T-cell (primary cell): ENCODE measurements around the gene EBNA1BP2. TPM values are rescaled to one million over a fixed set of nuclear protein-coding genes. Genes with fewer than 3 reads are reported as not detected.

Source experiments
- ATAC-seq, 4 experiments: fragments of 200-7000 bp in 3 of 4; fragments of 150-1000 bp in 1 of 4; cut with Tn5 transposase; replicated peaks in 1 of 4; 1 replicate in 3 of 4; 2 replicates in 1 of 4; pipeline ENCODE4 v1.10.0; 2021; ENCODE audit warnings: moderate library complexity in 3 of 4, mild to moderate bottlenecking in 2 of 4, moderate number of reproducible peaks in 1 of 4
- CTCF ChIA-PET, 2 donors: fragments of 300-600 bp; sonication (Branson Sonifier 250); formaldehyde crosslinking; loops; one replicate each; lab custom pipeline; 2022; ENCODE audit warnings: antibody characterized with exemption in 2 of 2; lab: Charles Lee
- POLR2A ChIA-PET, 2 donors: fragments of 300-600 bp; sonication (Branson Sonifier 250); formaldehyde crosslinking; loops; one replicate each; lab custom pipeline; 2022; ENCODE audit warnings: antibody characterized with exemption in 2 of 2; lab: Charles Lee
- DNase-seq, 35 experiments: peaks; one replicate each; pipeline versions ENCODE4 v3.0.0 to v3.0.0-alpha.2; 2013 to 2023
- H3K27ac ChIP-seq: one replicate; pipeline ENCODE4 v1.5.1; 2013; ENCODE audit warnings: low read length
- H3K27me3 ChIP-seq, 2 experiments: replicated peaks in 1 of 2; 1 replicate in 1 of 2; 2 replicates in 1 of 2; pipeline versions ENCODE4 v1.6.1 to v1.7.0; 2013; ENCODE audit warnings: low read length in 1 of 2, mixed read lengths in 1 of 2; ENCODE audit not compliant: control insufficient read depth in 2 of 2, insufficient read depth in 2 of 2; ENCODE audit errors: extremely low read depth in 1 of 2
- H3K36me3 ChIP-seq, 2 donors: 1 replicate in 1 of 2; 2 replicates in 1 of 2; pipeline versions ENCODE4 v1.6.1 to v1.7.0; 2013; ENCODE audit warnings: low read length in 1 of 2; ENCODE audit not compliant: control insufficient read depth in 2 of 2, insufficient read depth in 1 of 2; ENCODE audit errors: extremely low read depth in 1 of 2
- H3K4me1 ChIP-seq, 2 experiments: 1 replicate in 1 of 2; 2 replicates in 1 of 2; pipeline versions ENCODE4 v1.6.1 to v1.7.0; 2013; ENCODE audit warnings: low read length in 2 of 2, mixed read lengths in 1 of 2; ENCODE audit not compliant: insufficient read depth in 2 of 2, control insufficient read depth in 1 of 2; ENCODE audit errors: extremely low read depth in 1 of 2
- H3K4me3 ChIP-seq, 2 donors: 1 replicate in 1 of 2; 2 replicates in 1 of 2; pipeline versions ENCODE4 v1.5.1 to v1.7.0; 2013; ENCODE audit warnings: mild to moderate bottlenecking in 2 of 2, low read length in 1 of 2, moderate library complexity in 1 of 2; ENCODE audit not compliant: control insufficient read depth in 1 of 2; ENCODE audit errors: extremely low read depth in 1 of 2
- H3K9me3 ChIP-seq: 2 replicates; pipeline ENCODE4 v1.7.0; 2013
- H3K27ac Mint-ChIP-seq, 2 donors: one replicate each; pipeline ENCODE4 v1.8.0; 2020 to 2021; ENCODE audit warnings: mild to moderate bottlenecking in 2 of 2, mixed read lengths in 2 of 2
- H3K27me3 Mint-ChIP-seq, 2 donors: one replicate each; pipeline ENCODE4 v1.8.0; 2021 to 2022; ENCODE audit warnings: mixed read lengths in 2 of 2
- H3K36me3 Mint-ChIP-seq: one replicate; pipeline ENCODE4 v1.8.0; 2021; ENCODE audit warnings: mixed read lengths
- H3K4me1 Mint-ChIP-seq, 3 donors: one replicate each; pipeline ENCODE4 v1.8.0; 2020 to 2022; ENCODE audit warnings: mixed read lengths in 3 of 3, mild to moderate bottlenecking in 1 of 3
- H3K4me3 Mint-ChIP-seq, 3 donors: one replicate each; pipeline ENCODE4 v1.8.0; 2020 to 2022; ENCODE audit warnings: mild to moderate bottlenecking in 3 of 3, mixed read lengths in 3 of 3, moderate library complexity in 3 of 3
- H3K9me3 Mint-ChIP-seq, 3 donors: one replicate each; pipeline ENCODE4 v1.8.0; 2020 to 2022; ENCODE audit warnings: mixed read lengths in 3 of 3
- WGBS: methylation state at CpG from one replicate; pipeline ENCODE4 v1.1.5; 2013; ENCODE audit warnings: missing lambda C conversion rate; ENCODE audit not compliant: insufficient coverage; 5-methylcytosine and 5-hydroxymethylcytosine counted together
- total RNA-seq, 35 experiments: library from RNA in 6 of 35; stranded (reverse) in 6 of 35; fragments of 120-200 nt in 1 of 35; gene quantifications; one replicate each; pipeline versions ENCODE4 v1.2.1 to v1.2.4 and lab custom pipeline; 2013 to 2026

Gene EBNA1BP2
- total RNA-seq, 5 donors from 2014 or later (not counting 1 experiment from before 2014, with no cell fraction given): 18.4 to 38.1 (median 31.2) TPM

GRCh38 chr1:43199093-43199726 is 27.1 kb upstream of the EBNA1BP2 start:
- DNase-seq (no peak), ATAC-seq (no peak)
- H3K4me1 ChIP-seq: no peaks in the 10 kb centered on the region
- H3K36me3 ChIP-seq: no peaks in the 10 kb centered on the region
- Mint-ChIP-seq H3K27ac (no peak overlapping the region), H3K4me1 (no peaks in the 10 kb centered on the region), H3K4me3 (no peak overlapping the region), H3K27me3 (peaks cover 11 to 17% of the 10 kb centered on the region in 2 donors), H3K36me3 (peaks cover 4% of the 10 kb centered on the region), H3K9me3 (peaks cover 0 to 10% (median 10%) of the 10 kb centered on the region in 3 donors)
- H3K27ac ChIP-seq: no peak overlapping the region
- CTCF ChIA-PET: no interaction called here
- POLR2A ChIA-PET: no interaction called here
- H3K27me3 ChIP-seq: no peaks in the 10 kb centered on the region
- WGBS: 33% methylated on average over 3 of the region's 8 CpGs
- H3K4me3 ChIP-seq: no peak overlapping the region
- H3K9me3 ChIP-seq: peaks cover 2% of the 10 kb centered on the region

GRCh38 chr1:43197343-43198127 is 25.4 kb upstream of the EBNA1BP2 start:
- Histone ChIP-seq H3K27ac (no peak overlapping the region), H3K36me3 (no peaks in the 10 kb centered on the region), H3K4me1 (no peaks in the 10 kb centered on the region), H3K4me3 (no peak overlapping the region), H3K27me3 (no peaks in the 10 kb centered on the region), H3K9me3 (peaks cover 2% of the 10 kb centered on the region)
- DNase-seq (no peak), ATAC-seq (no peak)
- H3K4me1 Mint-ChIP-seq: no peaks in the 10 kb centered on the region
- POLR2A ChIA-PET: no interaction called here
- H3K9me3 Mint-ChIP-seq: peaks cover 0 to 7% (median 6%) of the 10 kb centered on the region in 3 donors
- no peak overlapping the region for H3K27ac Mint-ChIP-seq
- no peaks in the 10 kb centered on the region for H3K36me3 Mint-ChIP-seq
- H3K27me3 Mint-ChIP-seq: peaks cover 12 to 18% of the 10 kb centered on the region in 2 donors
- H3K4me3 Mint-ChIP-seq: no peak overlapping the region
- CTCF ChIA-PET: no interaction called here
- WGBS: 86% methylated on average over 1 of the region's 7 CpGs

- H3K36me3 Mint-ChIP-seq: no peaks in the 10 kb centered on the region
- H3K9me3 ChIP-seq: peaks cover 2% of the 10 kb centered on the region
- CTCF ChIA-PET: no interaction called here
- H3K4me1 Mint-ChIP-seq: no peaks in the 10 kb centered on the region
- DNase-seq (no peak), ATAC-seq (no peak)
- H3K36me3 ChIP-seq: no peaks in the 10 kb centered on the region
- H3K27me3 ChIP-seq: no peaks in the 10 kb centered on the region
- H3K4me3 ChIP-seq: no peak overlapping the region
- peaks cover 5 to 7% (median 6%) of the 10 kb centered on the region in 3 donors for H3K9me3 Mint-ChIP-seq
- no peak overlapping the region for H3K27ac Mint-ChIP-seq
- POLR2A ChIA-PET: no interaction called here
- H3K4me3 Mint-ChIP-seq: no peak overlapping the region
- H3K27me3 Mint-ChIP-seq: peaks cover 12 to 27% of the 10 kb centered on the region in 2 donors
- H3K4me1 ChIP-seq: no peaks in the 10 kb centered on the region
- no peak overlapping the region for H3K27ac ChIP-seq
These were observed 22.4 kb upstream of the EBNA1BP2 start for GRCh38 chr1:43194509-43194908.

GRCh38 chr1:43188106-43188505 is 16.0 kb upstream of the EBNA1BP2 start:
- no peaks in the 10 kb centered on the region for H3K9me3 ChIP-seq
- Mint-ChIP-seq H3K4me3 (no peak overlapping the region), H3K27ac (no peak overlapping the region), H3K4me1 (no peaks in the 10 kb centered on the region), H3K9me3 (peaks cover 0 to 5% (median 0%) of the 10 kb centered on the region in 3 donors), H3K27me3 (peaks cover 4 to 11% of the 10 kb centered on the region in 2 donors), H3K36me3 (no peaks in the 10 kb centered on the region)
- H3K27me3 ChIP-seq: peaks cover 0 to 3% of the 10 kb centered on the region in 2 experiments
- H3K4me1 ChIP-seq: no peaks in the 10 kb centered on the region
- ChIA-PET POLR2A (no interaction called here), CTCF (no interaction called here)
- no peaks in the 10 kb centered on the region for H3K36me3 ChIP-seq
- DNase-seq: no peak
- no peak for ATAC-seq
- H3K4me3 ChIP-seq: no peak overlapping the region
- no peak overlapping the region for H3K27ac ChIP-seq
- no CpG with 5 or more reads among the region's 1 CpG for WGBS

GRCh38 chr1:43184995-43185394 is 12.9 kb upstream of the EBNA1BP2 start:
- ChIA-PET CTCF (no interaction called here), POLR2A (no interaction called here)
- Mint-ChIP-seq H3K27me3 (peaks cover 2 to 4% of the 10 kb centered on the region in 2 donors), H3K4me1 (no peaks in the 10 kb centered on the region), H3K4me3 (no peak overlapping the region), H3K36me3 (no peaks in the 10 kb centered on the region), H3K27ac (no peak overlapping the region), H3K9me3 (no peaks in the 10 kb centered on the region)
- H3K4me1 ChIP-seq: no peaks in the 10 kb centered on the region
- H3K9me3 ChIP-seq: no peaks in the 10 kb centered on the region
- no peaks in the 10 kb centered on the region for H3K36me3 ChIP-seq
- DNase-seq: no peak
- no peak for ATAC-seq
- H3K4me3 ChIP-seq: no peak overlapping the region
- H3K27ac ChIP-seq: no peak overlapping the region
- WGBS: 96% methylated on average over 3 of the region's 3 CpGs
- H3K27me3 ChIP-seq: peaks cover 0 to 5% of the 10 kb centered on the region in 2 experiments

GRCh38 chr1:43184388-43184787 is 12.3 kb upstream of the EBNA1BP2 start:
- Histone ChIP-seq H3K4me1 (no peaks in the 10 kb centered on the region), H3K27ac (no peak overlapping the region), H3K9me3 (no peaks in the 10 kb centered on the region), H3K36me3 (no peaks in the 10 kb centered on the region), H3K27me3 (peaks cover 0 to 5% of the 10 kb centered on the region in 2 experiments), H3K4me3 (no peak overlapping the region)
- no peaks in the 10 kb centered on the region for H3K36me3 Mint-ChIP-seq
- ATAC-seq: no peak
- no peaks in the 10 kb centered on the region for H3K4me1 Mint-ChIP-seq
- WGBS: 83% methylated on average over 2 of the region's 3 CpGs
- no peak overlapping the region for H3K4me3 Mint-ChIP-seq
- H3K27ac Mint-ChIP-seq: no peak overlapping the region
- no peak for DNase-seq
- peaks cover 2 to 4% of the 10 kb centered on the region in 2 donors for H3K27me3 Mint-ChIP-seq
- POLR2A ChIA-PET: no interaction called here
- CTCF ChIA-PET: no interaction called here
- no peaks in the 10 kb centered on the region for H3K9me3 Mint-ChIP-seq
